ENCODE measurements around the gene OR5AK2. TPM values are rescaled to one million over a fixed set of nuclear protein-coding genes. Genes with fewer than 3 reads are reported as not detected.
"Not testable (repeated sequence)": the region's sequence is repeated elsewhere in the genome, so short reads cannot be mapped to it uniquely, and the experiment has no call there.

Gene OR5AK2
- total RNA-seq (2014; rRNA removed; shearing (Covaris generic)): not detected in 2 replicates
- total RNA-seq (2022): not detected in 2 replicates
- not detected for Bru-seq, nascent RNA
- not detected for BruChase-seq, experiment 1, labeled RNA remaining after a 6-hour chase
- not detected for BruChase-seq, experiment 2, labeled RNA remaining after a 2-hour chase
- long read RNA-seq: 0 reads

GRCh38 chr11:56988614-56989013 is at the start of gene OR5AK2:
Gene OR5AK2 (plus strand): TSS chr11:56988914. CDS start chr11:56988914, 0 bp downstream.
- no peaks in the 10 kb centered on the region for H3K9me3 ChIP-seq (ENCODE audit: low read length)
- no peaks in the 10 kb centered on the region for H3K36me3 ChIP-seq (ENCODE audit: insufficient read depth, low read length)
- H3K9me2 ChIP-seq (ENCODE audit: insufficient read depth, low read length): no peaks in the 10 kb centered on the region
- no peak within 1 kb of the TSS for H2AFZ ChIP-seq (ENCODE audit: low read length)
- H3K27ac ChIP-seq (ENCODE audit: low read depth, low read length, poor library complexity, severe bottlenecking): no peak within 1 kb of the TSS
- no peak for DNase-seq (ENCODE audit: low spot score)
- no peak within 1 kb of the TSS for H3K4me2 ChIP-seq (ENCODE audit: low read length)
- no peaks in the 10 kb centered on the region for H4K20me1 ChIP-seq (ENCODE audit: insufficient read depth, low read length)
- H3K4me1 ChIP-seq (ENCODE audit: insufficient read depth, low read length, poor library complexity, severe bottlenecking): no peaks in the 10 kb centered on the region
- H3K79me2 ChIP-seq (ENCODE audit: insufficient read depth, low read depth, low read length): no peaks in the 10 kb centered on the region
- TF ChIP-seq CTCF (conservative IDR thresholded peaks at IDR 0.05; ENCODE audit: low read length) (no peak), EZH2phosphoT487 (IDR thresholded peaks at IDR 0.05; ENCODE audit: borderline replicate concordance, low read depth, low read length) (no peak)
- BruUV-seq (replicated peaks): no TSS peak
- H3K4me3 ChIP-seq (ENCODE audit: low read depth, low read length, poor library complexity, severe bottlenecking): no peak within 1 kb of the TSS
- CTCF ChIA-PET (ENCODE audit: unreplicated experiment): no interaction called here
- POLR2A ChIA-PET: no interaction called here
- intact Hi-C loops (cut with micrococcal nuclease; ENCODE audit: unreplicated experiment): no loop called here

- H3K27ac ChIP-seq (ENCODE audit: low read depth, low read length, poor library complexity, severe bottlenecking); BruUV-seq (replicated peaks); H4K20me1 ChIP-seq (ENCODE audit: insufficient read depth, low read length); H3K36me3 ChIP-seq (ENCODE audit: insufficient read depth, low read length); H3K9me2 ChIP-seq (ENCODE audit: insufficient read depth, low read length); H2AFZ ChIP-seq (ENCODE audit: low read length); CTCF ChIA-PET (ENCODE audit: unreplicated experiment); H3K4me2 ChIP-seq (ENCODE audit: low read length); H3K4me3 ChIP-seq (ENCODE audit: low read depth, low read length, poor library complexity, severe bottlenecking); H3K4me1 ChIP-seq (ENCODE audit: insufficient read depth, low read length, poor library complexity, severe bottlenecking); H3K9me3 ChIP-seq (ENCODE audit: low read length); H3K79me2 ChIP-seq (ENCODE audit: insufficient read depth, low read depth, low read length); POLR2A ChIA-PET; DNase-seq (ENCODE audit: low spot score); intact Hi-C loops (cut with micrococcal nuclease; ENCODE audit: unreplicated experiment): not testable (repeated sequence)
Measured at GRCh38 chr11:56945526-56945925, 43.2 kb upstream of the OR5AK2 start.

GRCh38 chr11:56948991-56949515 is 39.7 kb upstream of the OR5AK2 start:
- ChIA-PET POLR2A (no interaction called here), CTCF (ENCODE audit: unreplicated experiment) (no interaction called here)
- intact Hi-C loops (cut with micrococcal nuclease; ENCODE audit: unreplicated experiment): no loop called here
- Histone ChIP-seq H3K9me3 (ENCODE audit: low read length) (no peaks in the 10 kb centered on the region), H3K4me2 (ENCODE audit: low read length) (no peak overlapping the region), H3K79me2 (ENCODE audit: insufficient read depth, low read depth, low read length) (no peaks in the 10 kb centered on the region), H3K27ac (ENCODE audit: low read depth, low read length, poor library complexity, severe bottlenecking) (no peak overlapping the region), H3K4me1 (ENCODE audit: insufficient read depth, low read length, poor library complexity, severe bottlenecking) (no peaks in the 10 kb centered on the region), H3K9me2 (ENCODE audit: insufficient read depth, low read length) (no peaks in the 10 kb centered on the region), H4K20me1 (ENCODE audit: insufficient read depth, low read length) (no peaks in the 10 kb centered on the region), H2AFZ (ENCODE audit: low read length) (no peak overlapping the region), H3K36me3 (ENCODE audit: insufficient read depth, low read length) (no peaks in the 10 kb centered on the region), H3K4me3 (ENCODE audit: low read depth, low read length, poor library complexity, severe bottlenecking) (no peak overlapping the region)
- no peak for TF ChIP-seq EZH2phosphoT487 (IDR thresholded peaks at IDR 0.05; ENCODE audit: borderline replicate concordance, low read depth, low read length)
- no peak for TF ChIP-seq CTCF (conservative IDR thresholded peaks at IDR 0.05; ENCODE audit: low read length)
- no peak for DNase-seq (ENCODE audit: low spot score)
- no TSS peak for BruUV-seq (replicated peaks)
